Panc1 (cell line): Measurements from ENCODE around the gene NUP93.

Experiments
- POLR2AphosphoS5 ChIP-seq: IDR thresholded peaks from 2 replicates; pipeline ENCODE4 v1.6.1; 2012; ENCODE audit warnings: mild to moderate bottlenecking, low read depth, low read length, moderate library complexity
- SIN3A ChIP-seq: IDR thresholded peaks from 2 replicates; pipeline ENCODE4 v1.6.1; 2012; ENCODE audit warnings: low read depth, mild to moderate bottlenecking, low read length, moderate library complexity, borderline replicate concordance; ENCODE audit not compliant: insufficient read depth
- TF ChIP-seq, protein P1 (sequence below): fragments of 450-650 bp; IDR thresholded peaks from 2 replicates; pipeline ENCODE4 v1.5.1; 2017; ENCODE audit warnings: mild to moderate bottlenecking

DNA sequence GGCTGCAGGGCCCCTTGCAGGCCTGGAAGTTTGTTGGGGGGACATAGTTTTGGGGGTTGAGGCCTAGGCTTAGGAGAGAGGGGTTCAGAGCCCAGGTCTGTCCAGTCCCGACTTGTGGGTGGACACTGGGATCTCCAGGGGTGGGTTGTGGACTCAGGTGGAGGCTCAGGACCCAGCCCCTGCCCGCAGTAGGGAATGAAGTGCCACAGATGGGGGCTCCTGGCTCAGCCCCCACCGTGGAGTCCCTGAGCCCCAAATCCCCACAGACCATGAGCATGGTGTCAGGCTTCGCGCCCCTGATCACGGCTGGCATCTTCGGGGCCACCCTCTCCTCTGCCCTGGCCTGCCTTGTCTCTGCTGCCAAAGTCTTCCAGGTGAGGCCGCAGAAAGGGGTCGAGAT lies 149.3 kb downstream of the NUP93 start:
- TF ChIP-seq, protein P1, sequence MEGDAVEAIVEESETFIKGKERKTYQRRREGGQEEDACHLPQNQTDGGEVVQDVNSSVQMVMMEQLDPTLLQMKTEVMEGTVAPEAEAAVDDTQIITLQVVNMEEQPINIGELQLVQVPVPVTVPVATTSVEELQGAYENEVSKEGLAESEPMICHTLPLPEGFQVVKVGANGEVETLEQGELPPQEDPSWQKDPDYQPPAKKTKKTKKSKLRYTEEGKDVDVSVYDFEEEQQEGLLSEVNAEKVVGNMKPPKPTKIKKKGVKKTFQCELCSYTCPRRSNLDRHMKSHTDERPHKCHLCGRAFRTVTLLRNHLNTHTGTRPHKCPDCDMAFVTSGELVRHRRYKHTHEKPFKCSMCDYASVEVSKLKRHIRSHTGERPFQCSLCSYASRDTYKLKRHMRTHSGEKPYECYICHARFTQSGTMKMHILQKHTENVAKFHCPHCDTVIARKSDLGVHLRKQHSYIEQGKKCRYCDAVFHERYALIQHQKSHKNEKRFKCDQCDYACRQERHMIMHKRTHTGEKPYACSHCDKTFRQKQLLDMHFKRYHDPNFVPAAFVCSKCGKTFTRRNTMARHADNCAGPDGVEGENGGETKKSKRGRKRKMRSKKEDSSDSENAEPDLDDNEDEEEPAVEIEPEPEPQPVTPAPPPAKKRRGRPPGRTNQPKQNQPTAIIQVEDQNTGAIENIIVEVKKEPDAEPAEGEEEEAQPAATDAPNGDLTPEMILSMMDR = no peak
- TF ChIP-seq POLR2AphosphoS5 = no peak
- no peak for TF ChIP-seq SIN3A
